C4-2B (cell line): ENCODE results near the gene LURAP1L.

Experiments used
- CTCF ChIP-seq: fragments of 450-650 bp; conservative IDR thresholded peaks from 2 replicates; pipeline ENCODE4 v1.5.1; 2017; ENCODE audit warnings: mild to moderate bottlenecking
- ZFX ChIP-seq: fragments of 450-650 bp; IDR thresholded peaks from 2 replicates; pipeline ENCODE4 v1.6.1; 2017

GRCh38 chr9:12802093-12802492 lies 27.3 kb downstream of the LURAP1L start:
- TF ChIP-seq CTCF (no peak), ZFX (no peak)
